ENCODE measurements around the gene SUPT16H.

The SUPT16H gene

DNA sequence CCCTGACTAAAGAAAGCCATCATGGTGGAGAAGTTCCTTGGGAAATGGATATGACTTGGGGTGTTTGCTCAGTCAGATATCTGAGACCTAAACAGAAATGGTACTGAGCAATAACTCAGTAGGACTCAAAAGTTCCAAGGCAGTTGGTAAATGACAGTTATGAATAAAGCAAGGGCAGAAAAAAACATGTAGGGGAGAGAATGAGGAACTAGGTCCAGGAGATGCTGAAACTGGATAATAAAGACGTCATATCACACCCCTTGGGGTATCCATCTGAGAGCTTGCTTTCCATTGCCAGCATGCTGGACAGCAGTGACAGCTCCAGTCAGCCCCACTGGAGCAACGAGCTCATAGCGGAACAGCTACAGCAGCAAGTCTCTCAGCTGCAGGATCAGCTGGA lies 66.4 kb downstream of the SUPT16H start:
- DNase-seq (ENCODE audit: low read depth), result no peak
- H3K4me3 ChIP-seq (ENCODE audit: low read length), result no peak overlapping the region
- no peak for TF ChIP-seq CTCF (IDR thresholded peaks at IDR 0.05; ENCODE audit: insufficient read depth, low read depth, low read length, missing control alignments)

DNA sequence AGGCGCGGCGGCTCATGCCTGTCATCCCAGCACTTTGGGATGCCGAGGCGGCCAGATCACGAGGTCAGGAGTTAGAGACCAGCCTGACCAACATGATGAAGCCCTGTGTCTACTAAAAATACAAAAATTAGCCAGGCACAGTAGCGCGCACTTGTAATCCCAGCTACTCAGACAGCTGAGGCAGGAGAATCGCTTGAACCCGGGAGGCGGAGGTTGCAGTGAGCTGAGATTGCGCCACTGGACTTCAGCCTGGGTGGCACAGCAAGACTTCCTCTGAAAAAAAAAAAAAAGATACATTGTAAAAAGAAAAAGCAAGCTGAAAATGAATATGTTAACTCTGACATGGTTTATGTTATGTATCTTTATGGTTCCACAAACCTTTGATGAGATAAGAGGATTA lies 70.3 kb downstream of the SUPT16H start:
- no peak for DNase-seq (ENCODE audit: low read depth)

DNA sequence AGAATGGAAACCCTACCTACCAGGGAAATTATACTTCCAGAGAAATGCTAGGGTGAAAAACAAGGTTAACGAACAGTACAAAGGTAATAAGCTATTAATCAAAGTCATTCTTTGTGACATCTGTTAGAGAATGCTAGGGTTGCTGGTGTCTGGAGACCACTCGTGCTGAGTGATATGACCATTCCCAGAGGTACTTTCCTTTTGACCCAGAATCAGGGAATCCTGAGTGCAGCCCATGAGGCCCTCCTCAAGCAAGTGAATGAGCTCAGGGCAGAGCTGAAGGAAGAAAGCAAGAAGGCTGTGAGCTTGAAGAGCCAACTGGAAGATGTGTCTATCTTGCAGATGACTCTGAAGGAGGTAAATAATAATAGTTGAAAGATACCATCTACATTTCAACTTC lies 72.2 kb downstream of the SUPT16H start:
- no peak overlapping the region for H3K4me3 ChIP-seq (ENCODE audit: low read length)
- no peak for TF ChIP-seq CTCF (IDR thresholded peaks at IDR 0.05; ENCODE audit: insufficient read depth, low read depth, low read length, missing control alignments)
- DNase-seq (ENCODE audit: low read depth), result no peak

More for the DNA sequence above, 70.3 kb downstream of the SUPT16H start:
- no peak for TF ChIP-seq CTCF (IDR thresholded peaks at IDR 0.05; ENCODE audit: insufficient read depth, low read depth, low read length, missing control alignments)
- no peak overlapping the region for H3K4me3 ChIP-seq (ENCODE audit: low read length)

DNA sequence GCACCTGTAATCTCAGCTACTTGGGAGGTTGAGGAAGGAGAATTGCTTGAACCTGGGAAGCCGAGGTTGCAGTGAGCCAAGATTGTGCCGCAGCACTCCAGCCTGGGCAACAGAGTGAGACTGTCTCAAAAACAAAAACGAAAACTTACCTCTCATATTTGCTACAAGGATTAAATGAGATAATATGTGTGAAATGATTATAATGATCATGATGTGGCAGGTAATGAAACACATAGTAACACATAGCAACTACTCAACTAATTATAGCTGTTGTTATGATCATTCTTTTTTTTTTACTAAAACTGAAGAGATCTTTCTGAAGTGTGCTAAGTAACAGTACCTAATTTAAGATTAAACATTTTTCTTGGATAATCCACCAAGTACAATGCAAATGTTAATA lies 73.9 kb downstream of the SUPT16H start:
- TF ChIP-seq CTCF (IDR thresholded peaks at IDR 0.05; ENCODE audit: insufficient read depth, low read depth, low read length, missing control alignments), result no peak
- DNase-seq (ENCODE audit: low read depth), result no peak
- H3K4me3 ChIP-seq (ENCODE audit: low read length), result no peak overlapping the region

DNA sequence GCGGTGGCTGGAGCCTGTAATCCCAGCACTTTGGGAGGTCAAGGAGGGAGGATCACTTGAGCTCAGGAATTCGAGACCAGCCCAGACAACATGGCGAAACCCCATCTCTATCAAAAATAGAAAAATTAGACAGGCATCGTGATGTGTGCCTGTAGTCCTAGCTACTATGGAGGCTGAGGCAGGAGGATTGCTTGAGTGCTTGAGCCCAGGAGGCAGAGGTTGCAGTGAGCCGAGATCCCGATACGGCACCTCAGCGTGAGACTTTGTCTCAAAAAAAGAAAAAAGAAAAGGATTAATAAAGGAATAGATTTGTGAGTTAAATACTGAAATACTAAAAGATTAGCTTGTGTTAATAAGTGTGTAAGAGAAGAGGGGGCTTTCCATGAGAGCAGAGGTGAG lies 74.6 kb downstream of the SUPT16H start:
- peak overlapping the region; percentile 35 for H3K4me3 ChIP-seq (ENCODE audit: low read length)
- no peak for DNase-seq (ENCODE audit: low read depth)
- TF ChIP-seq CTCF (IDR thresholded peaks at IDR 0.05; ENCODE audit: insufficient read depth, low read depth, low read length, missing control alignments), result no peak

DNA sequence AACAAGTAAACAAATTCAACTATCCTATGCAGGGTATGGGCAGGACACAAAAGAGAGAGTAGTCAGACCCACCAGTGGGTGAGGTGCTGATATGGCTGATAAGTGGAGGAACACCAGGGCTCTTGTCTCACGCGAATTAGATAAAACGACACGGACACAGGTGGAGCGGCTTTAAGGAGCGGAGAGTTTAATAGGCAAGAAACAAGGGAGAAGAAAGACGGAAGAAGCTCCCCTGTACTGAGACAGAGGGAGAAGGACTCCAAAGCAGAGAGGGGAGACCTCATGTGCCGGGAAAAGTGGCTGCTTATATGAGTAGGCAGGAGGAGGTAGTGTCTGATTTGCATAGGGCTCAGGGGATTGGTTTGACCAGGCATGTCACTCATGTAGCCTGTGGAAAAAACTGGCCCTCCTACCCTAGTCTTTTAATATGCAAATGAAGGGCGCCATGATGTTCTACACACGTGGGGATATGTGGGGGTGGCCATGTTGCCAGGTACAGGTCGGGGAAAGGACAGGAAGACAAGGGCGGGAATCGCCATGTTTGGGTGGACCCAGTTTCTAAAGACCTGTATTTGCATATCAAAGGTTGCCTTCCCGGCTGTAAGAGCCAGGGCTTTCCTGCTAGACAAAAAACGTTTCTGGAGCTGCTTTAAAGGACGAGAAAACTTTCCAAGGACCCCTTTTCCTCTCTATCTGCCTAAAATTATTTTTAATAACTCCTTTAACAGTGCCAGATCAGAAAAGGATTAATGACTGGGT lies 75.2 kb downstream of the SUPT16H start:
- TF ChIP-seq CTCF (IDR thresholded peaks at IDR 0.05; ENCODE audit: insufficient read depth, low read depth, low read length, missing control alignments), result no peak
- H3K4me3 ChIP-seq (ENCODE audit: low read length), result peak overlapping the region; percentile 52
- peak; percentile 97 for DNase-seq (ENCODE audit: low read depth)

- peak overlapping the region; percentile 52 for H3K4me3 ChIP-seq (ENCODE audit: low read length)
- TF ChIP-seq CTCF (IDR thresholded peaks at IDR 0.05; ENCODE audit: insufficient read depth, low read depth, low read length, missing control alignments), result no peak
- no peak for DNase-seq (ENCODE audit: low read depth)
These were observed 75.7 kb downstream of the SUPT16H start for GRCh38 chr14:21308132-21308478.
